Epithelial cell of esophagus (primary cell): ENCODE measurements around the gene DOCK4.

Source experiments
- DNase-seq: peaks from one replicate; pipeline ENCODE4 v3.0.0; 2010; ENCODE audit warnings: low read depth
- H3K4me3 ChIP-seq: 2 replicates; pipeline ENCODE4 v1.5.1; 2011; ENCODE audit warnings: mild to moderate bottlenecking, low read length, control low read depth
- CTCF ChIP-seq: IDR thresholded peaks from 2 replicates; pipeline ENCODE4 v1.5.1; 2011; ENCODE audit warnings: low read depth, mild to moderate bottlenecking, low read length, control low read depth, inconsistent platforms; ENCODE audit not compliant: insufficient read depth; ENCODE audit errors: missing control alignments

Gene DOCK4

GRCh38 chr7:111954474-111955381 lies 251.5 kb downstream of the DOCK4 start:
- no peak for TF ChIP-seq CTCF
- no peak for DNase-seq

DNA sequence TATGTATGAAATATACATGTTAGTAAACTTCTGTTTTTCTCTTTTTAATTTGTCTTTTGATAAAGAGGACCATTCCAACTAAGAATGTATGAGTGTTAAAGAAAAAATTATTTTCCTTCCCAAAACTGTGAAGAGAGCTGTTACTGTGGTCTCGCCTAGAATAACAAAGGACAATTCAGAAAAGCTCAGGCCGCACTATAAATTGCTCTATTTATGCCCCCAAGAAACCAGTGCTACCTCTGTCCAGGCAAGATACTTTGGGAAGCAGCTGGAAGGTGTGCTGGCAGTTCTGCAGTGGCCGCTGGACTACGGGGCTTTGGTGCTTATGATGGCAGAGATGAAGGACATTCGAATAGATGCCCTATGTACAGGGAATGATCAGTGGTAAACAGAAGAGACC lies 252.1 kb downstream of the DOCK4 start:
- TF ChIP-seq CTCF = no peak
- H3K4me3 ChIP-seq = no peak overlapping the region
- no peak for DNase-seq

More at GRCh38 chr7:111954474-111955381, 251.5 kb downstream of the DOCK4 start:
- H3K4me3 ChIP-seq = no peak overlapping the region

DNA sequence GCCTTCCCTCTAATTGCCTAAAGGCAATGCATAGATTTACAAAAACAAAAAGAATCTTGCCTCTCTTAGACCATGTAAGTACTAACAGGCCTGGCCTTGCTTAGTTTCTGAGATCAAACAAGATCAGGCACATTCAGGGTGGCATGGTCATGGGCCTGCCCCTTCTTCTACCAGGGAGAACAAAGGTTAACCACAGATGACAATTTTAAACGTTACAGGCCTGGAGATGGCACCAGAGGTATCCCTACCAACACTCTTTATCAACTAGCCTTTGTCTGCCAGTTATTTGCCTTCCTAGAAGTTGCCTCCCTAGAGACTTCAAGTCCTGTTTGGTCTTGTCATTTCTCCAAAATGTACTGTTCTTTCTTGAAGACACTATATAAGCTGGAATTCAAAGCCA lies 252.6 kb downstream of the DOCK4 start:
- TF ChIP-seq CTCF = peak; percentile 30
- DNase-seq = peak; percentile 89
- no peak overlapping the region for H3K4me3 ChIP-seq

- H3K4me3 ChIP-seq = no peak overlapping the region
- TF ChIP-seq CTCF = no peak
- peak; percentile 28 for DNase-seq
Measured at GRCh38 chr7:111952783-111953182, 253.4 kb downstream of the DOCK4 start.

DNA sequence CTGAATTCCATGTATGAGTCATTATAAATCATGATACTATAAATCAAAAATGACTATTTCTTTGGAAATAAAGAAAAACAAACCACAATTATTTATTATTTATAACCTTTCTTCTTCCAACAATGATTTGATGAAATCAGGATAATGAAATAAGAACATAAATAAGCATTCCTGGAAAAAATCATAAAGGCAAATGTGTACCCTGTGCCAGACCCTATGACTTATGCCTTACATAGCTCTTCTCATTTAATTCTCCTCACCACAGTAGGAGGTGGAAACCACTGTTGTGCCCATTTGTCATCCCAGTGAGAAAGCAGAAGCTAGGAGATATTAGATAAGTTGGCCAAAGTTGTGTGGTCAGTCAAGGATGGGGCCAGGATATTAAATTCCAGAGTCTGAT lies 255.1 kb downstream of the DOCK4 start:
- no peak overlapping the region for H3K4me3 ChIP-seq
- no peak for DNase-seq

DNA sequence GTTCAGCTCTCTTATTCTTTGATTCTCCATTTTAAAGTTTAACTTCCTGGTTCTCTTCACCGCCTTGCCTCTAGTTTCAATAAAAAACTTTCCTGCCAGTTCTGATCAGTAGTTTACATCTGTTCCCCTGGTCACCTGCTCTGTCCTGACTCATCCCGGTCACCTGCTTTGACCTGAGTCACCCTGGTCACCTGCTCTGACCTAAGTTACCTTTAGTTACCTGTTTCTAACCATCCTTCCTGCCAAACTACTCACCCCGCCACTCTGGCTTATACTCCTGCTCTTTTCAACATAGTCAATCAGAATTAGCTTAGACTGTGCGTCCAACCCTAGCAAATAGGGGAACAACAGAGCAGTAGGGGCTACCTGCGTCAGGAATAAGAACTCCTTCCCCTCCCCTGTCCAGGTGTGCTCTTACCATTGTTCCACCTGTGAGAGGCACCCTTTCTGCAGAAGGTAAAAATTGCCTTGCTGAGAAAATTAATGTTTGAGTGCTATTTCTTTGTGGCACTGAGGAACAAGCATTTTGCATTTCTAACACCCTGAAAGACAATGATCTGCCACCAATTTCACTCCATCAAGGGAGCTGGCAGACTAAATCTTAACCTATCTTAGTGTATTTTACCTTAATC lies 263.6 kb downstream of the DOCK4 start:
- TF ChIP-seq CTCF = no peak
- H3K4me3 ChIP-seq = no peak overlapping the region
- no peak for DNase-seq

More for the DNA sequence above, 255.1 kb downstream of the DOCK4 start:
- no peak for TF ChIP-seq CTCF
